HG03196 (cell line): Measurements from ENCODE around the gene PLA2G2C.

Experiments
- ATAC-seq: cut with Tn5 transposase; IDR thresholded peaks from one replicate; pipeline ENCODE4 v1.9.1; 2021; ENCODE audit not compliant: unreplicated experiment

Gene PLA2G2C

DNA sequence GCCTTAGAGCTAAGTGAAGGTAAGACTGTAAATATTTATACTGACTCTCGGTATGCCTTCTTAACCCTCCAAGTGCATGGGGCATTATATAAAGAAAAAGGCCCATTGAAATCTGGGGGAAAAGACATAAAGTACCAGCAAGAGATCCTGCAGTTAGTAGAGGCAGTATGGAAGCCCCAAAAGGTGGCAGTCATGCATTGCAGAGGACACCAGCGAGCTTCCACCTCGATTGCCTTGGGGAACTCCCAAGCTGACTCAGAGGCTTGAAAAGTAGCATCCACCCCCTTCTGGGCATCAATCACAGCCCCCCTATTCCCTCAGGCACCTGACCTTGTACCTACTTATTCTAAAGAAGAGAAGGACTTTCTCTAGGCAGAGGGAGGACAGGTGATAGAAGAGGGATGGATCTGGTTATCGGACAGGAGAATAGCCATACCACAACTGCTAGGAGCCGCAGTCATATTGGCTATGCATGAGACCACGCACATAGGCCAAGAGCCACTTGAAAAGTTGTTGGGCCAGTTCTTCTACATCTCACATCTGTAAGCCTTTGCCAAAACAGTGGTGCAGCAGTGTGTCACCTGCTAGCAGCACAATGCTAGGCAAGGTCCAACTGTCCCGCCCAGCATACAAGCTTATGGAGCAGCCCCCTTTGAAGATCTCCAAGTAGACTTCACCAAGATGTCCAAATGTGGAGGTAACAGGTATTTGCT is 27.8 kb downstream of the PLA2G2C start:
- ATAC-seq = no peak

- no peak for ATAC-seq
Observed at GRCh38 chr1:20154301-20154831, 32.0 kb downstream of the PLA2G2C start.

GRCh38 chr1:20153000-20153418 is 33.3 kb downstream of the PLA2G2C start:
- ATAC-seq = no peak

- peak; percentile 16 for ATAC-seq
Observed at GRCh38 chr1:20152599-20152930, 33.8 kb downstream of the PLA2G2C start.

- peak; percentile 54 for ATAC-seq
Observed at GRCh38 chr1:20151906-20152598, 34.3 kb downstream of the PLA2G2C start.

- ATAC-seq = no peak
Observed at GRCh38 chr1:20150969-20151368, 35.3 kb downstream of the PLA2G2C start.

DNA sequence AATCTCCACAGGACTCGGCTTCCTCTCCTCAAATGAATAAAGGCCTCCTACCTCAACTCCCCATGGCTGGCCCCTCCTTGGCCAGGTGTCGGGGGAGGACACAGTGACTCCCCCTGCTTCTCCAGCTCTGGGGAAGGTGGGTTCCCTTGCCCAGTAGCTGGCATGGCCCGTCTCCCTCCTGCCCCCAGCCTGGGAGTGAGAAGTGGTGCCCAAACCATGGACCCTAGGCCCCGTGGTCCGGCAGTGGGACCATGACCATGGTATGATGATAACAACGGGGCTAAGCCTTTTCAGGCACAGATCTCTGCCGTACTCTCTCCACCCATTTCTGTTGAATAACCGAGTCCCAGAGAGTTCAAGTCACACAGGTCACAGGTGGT is 36.0 kb downstream of the PLA2G2C start:
- no peak for ATAC-seq

GRCh38 chr1:20149601-20150325 is 36.6 kb downstream of the PLA2G2C start:
- ATAC-seq = no peak

GRCh38 chr1:20148571-20149500 is 37.5 kb downstream of the PLA2G2C start:
- no peak for ATAC-seq

DNA sequence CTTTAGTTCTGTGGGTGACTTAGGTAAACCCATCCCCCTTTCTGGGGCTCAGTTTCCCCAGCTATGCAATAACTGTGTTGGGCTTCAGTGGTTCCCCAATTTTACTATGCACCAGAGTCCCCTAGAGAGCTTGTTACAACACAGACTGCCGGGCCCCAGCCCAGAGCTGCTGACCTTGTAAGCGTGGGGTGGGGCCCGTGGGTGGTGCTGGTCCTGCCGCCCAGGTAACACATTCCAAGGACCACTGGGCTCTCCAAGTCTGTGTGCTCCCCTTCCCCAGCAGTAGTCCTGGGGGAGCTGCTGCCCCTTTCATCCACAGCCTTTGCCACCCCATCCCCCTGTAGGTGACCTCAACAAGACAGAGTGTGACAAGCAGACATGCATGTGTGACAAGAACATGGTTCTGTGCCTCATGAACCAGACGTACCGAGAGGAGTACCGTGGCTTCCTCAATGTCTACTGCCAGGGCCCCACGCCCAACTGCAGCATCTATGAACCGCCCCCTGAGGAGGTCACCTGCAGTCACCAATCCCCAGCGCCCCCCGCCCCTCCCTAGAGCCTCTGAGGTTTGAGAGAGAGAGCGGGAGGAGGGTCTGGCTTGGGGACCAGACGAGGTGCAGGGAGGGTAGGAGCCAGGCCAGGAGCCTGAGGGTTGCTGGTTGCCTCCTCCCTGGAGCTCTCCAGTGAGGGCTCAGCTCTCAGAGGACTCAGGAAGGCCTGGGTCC is 38.3 kb downstream of the PLA2G2C start:
- no peak for ATAC-seq

DNA sequence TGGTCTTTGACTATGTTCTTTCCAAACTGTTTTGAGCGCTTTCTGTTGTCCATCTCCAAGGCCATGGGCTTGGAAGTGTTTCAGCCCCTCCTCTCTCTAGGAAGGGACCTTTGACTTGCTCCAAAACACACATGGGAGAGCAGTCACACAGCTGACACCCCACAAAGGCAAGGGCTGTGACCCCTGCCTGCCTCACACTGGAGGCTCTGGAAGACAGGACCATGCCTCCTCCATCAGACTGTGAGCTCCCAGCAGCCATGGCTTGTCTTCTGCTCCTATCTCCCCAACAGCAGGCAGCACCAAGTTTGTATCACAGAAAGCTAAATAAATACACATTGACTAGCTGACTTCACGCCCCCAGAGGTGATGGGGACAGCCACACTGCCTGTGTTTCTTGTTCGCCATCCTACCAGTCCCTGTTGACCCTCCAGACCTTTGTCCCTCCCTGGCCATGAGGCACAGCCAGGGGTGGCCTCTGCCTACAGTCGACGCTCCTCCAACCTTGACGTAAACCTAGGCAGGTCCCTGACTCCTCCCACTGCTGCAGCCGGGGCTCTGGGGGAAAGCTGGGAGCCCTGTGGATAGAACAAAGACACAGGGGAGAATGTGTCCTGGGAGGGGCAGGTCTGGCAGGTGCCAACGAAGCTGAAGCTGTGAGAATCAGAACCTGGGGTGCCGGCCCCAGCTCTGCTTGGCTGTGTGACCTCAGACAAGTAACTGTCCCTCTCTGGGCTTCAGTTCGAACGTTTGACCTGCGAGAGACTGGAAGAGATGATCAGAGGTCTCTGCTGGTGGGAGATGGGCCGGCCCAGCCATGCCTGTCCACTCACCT is 42.4 kb downstream of the PLA2G2C start:
- ATAC-seq = no peak

GRCh38 chr1:20143318-20143717 is 43.0 kb downstream of the PLA2G2C start:
- ATAC-seq = no peak

DNA sequence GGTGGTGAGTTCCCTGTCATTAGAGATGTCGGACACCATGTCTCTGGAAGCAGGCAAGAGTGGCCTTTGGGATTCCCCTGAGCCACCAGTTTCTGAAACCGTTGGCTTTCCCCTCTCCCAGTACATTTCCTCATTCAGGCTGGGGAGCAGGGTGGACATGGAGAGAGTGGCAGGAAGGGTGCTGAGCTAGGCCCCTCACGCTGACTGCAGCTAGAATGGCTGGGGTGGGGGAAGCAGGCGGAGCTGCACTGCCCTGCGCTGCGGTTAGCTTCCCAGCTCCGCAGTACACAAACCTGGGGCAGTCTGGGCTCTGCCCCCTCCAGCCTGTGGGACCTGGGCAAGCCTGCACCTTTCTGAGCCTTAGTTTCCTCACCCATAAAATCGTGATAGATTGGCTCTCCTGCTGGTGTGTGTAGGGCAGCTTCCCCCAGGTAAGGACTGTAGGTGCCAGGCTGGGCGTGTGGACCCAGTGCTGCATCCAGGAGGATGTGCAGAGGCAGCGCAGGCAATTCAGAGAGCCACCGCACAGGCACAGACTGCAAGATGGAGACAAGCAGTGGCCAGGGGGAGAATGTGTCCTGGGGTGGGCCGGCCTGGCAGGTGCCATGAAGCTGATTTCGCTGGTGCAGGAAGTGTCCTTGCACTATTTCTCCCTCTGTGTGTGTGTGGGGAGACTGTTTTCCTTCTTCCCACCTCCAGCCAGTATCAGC is 44.2 kb downstream of the PLA2G2C start:
- no peak for ATAC-seq

- ATAC-seq = no peak
Observed at GRCh38 chr1:20141466-20141865, 44.9 kb downstream of the PLA2G2C start.

DNA sequence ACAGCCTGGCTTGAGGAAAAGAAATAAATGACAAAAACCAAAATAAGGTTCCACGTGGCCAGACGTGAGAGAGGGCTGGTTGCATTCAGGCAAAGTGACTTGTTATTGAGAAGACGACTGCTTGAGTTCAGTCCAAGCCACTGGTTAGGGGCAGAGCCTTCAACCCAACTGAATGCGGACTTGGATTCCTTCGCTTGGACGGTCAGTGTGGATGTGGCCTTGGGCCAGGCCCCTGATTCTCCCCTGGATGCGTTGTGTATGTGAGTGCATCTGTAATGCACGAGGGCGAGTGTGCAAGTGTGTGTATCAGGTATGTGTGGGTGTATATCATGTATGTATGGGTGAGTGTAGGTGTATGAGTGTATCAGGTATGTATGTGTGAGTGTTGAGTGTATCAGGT is 45.3 kb downstream of the PLA2G2C start:
- ATAC-seq = no peak

- no peak for ATAC-seq
Observed at GRCh38 chr1:20139776-20140612, 46.3 kb downstream of the PLA2G2C start.

DNA sequence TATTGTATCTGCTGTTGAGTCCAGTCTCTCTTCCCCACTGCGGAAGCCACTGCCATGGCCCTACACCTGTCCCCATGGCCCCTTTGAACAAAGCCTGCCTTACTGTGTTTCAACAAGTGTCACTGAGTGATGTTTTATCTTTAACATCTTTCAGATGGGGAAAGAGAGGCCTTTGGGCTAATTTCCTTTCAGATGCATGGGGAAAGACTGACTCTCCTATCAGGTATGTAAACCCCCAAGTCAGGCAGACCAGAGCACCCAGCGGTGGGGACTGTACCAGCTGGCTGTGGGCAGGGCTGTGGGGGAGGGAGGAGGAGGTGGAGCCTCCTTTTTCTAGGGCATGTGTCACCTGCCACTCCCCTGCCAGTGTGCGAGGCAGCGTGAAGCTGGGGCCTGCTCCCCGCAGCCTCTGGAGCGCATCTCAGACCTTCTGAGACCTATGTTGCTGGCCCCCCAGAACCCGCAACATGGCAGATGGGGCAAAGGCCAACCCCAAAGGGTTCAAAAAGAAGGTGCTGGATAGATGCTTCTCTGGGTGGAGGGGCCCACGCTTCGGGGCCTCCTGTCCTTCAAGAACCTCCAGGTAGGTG is 47.3 kb downstream of the PLA2G2C start, which contains the start of gene PLA2G2F:
Gene PLA2G2F (plus strand): TSS at position 363 of the 590 bp plus-strand sequence. CDS start 105 bp downstream, at position 468.
- ATAC-seq = no peak
